ENCODE results near the gene SKOR1.

DNA sequence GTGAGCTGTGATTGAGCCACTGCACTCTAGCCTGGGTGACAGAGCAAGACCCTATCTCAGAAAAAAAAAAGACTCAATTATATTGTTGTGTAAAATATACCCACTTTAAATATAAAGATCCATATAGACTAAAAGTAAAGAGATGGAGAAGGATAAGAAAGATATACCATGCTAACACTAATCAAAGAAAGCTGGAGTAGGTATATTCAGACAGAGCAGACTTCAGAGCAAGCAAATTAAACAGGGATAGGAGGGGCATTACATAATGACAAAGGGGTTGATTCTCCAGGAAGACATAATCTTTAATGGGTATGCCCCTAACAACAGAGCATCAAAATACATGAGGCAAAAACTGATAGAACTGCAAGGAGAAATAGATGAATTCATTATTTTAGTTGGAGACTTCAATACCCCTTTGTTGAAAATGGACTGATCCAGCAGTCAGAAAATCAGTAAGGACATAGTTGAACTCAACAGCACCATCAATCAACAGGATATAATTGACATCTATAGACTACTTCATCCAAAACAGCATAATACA, 45.6 kb downstream of the SKOR1 start:
- TF ChIP-seq, protein P1, sequence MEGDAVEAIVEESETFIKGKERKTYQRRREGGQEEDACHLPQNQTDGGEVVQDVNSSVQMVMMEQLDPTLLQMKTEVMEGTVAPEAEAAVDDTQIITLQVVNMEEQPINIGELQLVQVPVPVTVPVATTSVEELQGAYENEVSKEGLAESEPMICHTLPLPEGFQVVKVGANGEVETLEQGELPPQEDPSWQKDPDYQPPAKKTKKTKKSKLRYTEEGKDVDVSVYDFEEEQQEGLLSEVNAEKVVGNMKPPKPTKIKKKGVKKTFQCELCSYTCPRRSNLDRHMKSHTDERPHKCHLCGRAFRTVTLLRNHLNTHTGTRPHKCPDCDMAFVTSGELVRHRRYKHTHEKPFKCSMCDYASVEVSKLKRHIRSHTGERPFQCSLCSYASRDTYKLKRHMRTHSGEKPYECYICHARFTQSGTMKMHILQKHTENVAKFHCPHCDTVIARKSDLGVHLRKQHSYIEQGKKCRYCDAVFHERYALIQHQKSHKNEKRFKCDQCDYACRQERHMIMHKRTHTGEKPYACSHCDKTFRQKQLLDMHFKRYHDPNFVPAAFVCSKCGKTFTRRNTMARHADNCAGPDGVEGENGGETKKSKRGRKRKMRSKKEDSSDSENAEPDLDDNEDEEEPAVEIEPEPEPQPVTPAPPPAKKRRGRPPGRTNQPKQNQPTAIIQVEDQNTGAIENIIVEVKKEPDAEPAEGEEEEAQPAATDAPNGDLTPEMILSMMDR (IDR thresholded peaks at IDR 0.05; ENCODE audit: control extremely low read depth in 1 of 3, insufficient read depth in 1 of 3, low read depth in 1 of 3, low read length in 3 of 3) = no peak
- TF ChIP-seq CBX5 (IDR thresholded peaks at IDR 0.05; ENCODE audit: low read depth, low read length) (no peak), EZH2 (IDR thresholded peaks at IDR 0.05; ENCODE audit: low read depth, low read length, severe bottlenecking) (no peak), POLR2A (IDR thresholded peaks at IDR 0.05; ENCODE audit: control extremely low read depth in 1 of 2, low read depth in 2 of 2, low read length in 2 of 2) (no peak)
